ENCODE data around the gene WDFY4. TPM values are rescaled to one million over a fixed set of nuclear protein-coding genes. Genes with fewer than 3 reads are reported as not detected.

WDFY4 gene
- total RNA-seq, 2 donors from 2014 or later, result not detected

DNA sequence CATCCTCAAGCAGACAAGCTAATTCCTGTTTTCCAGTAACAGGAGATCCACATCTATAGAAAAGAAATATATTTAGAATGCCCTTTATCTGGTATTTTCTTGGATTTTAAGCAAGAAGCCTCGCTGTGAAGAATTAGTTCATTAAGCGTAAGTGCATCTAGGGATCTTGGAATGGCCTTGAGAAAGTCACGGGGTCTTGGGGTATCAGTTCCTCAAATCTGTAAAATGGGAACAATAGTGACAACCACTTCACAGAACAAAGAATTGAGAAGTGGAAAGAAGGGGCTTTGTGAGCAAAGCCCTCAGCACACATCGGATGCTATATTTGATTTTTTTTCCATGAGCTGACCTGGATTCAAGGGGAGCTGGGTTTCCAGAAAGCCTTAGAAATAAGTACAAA, 32.3 kb upstream of the WDFY4 start:
- no peak for DNase-seq
- H3K27ac Mint-ChIP-seq, result no peak overlapping the region
- H3K27ac ChIP-seq (ENCODE audit: low read depth, low read length), result no peak overlapping the region
- no peaks in the 10 kb centered on the region for H3K4me1 ChIP-seq (ENCODE audit: control insufficient read depth, insufficient read depth, low read length)
- H3K36me3 Mint-ChIP-seq (ENCODE audit: low read depth), result no peaks in the 10 kb centered on the region
- H3K9ac ChIP-seq (ENCODE audit: extremely low read depth, low read length, poor library complexity, severe bottlenecking), result no peak overlapping the region
- H3K9me3 ChIP-seq (ENCODE audit: control insufficient read depth, low read length), result no peaks in the 10 kb centered on the region
- no peaks in the 10 kb centered on the region for H3K9me3 Mint-ChIP-seq
- H3K27me3 ChIP-seq (ENCODE audit: control insufficient read depth, insufficient read depth, low read length, poor library complexity, severe bottlenecking), result peaks cover 30% of the 10 kb centered on the region
- TF ChIP-seq, protein P1, sequence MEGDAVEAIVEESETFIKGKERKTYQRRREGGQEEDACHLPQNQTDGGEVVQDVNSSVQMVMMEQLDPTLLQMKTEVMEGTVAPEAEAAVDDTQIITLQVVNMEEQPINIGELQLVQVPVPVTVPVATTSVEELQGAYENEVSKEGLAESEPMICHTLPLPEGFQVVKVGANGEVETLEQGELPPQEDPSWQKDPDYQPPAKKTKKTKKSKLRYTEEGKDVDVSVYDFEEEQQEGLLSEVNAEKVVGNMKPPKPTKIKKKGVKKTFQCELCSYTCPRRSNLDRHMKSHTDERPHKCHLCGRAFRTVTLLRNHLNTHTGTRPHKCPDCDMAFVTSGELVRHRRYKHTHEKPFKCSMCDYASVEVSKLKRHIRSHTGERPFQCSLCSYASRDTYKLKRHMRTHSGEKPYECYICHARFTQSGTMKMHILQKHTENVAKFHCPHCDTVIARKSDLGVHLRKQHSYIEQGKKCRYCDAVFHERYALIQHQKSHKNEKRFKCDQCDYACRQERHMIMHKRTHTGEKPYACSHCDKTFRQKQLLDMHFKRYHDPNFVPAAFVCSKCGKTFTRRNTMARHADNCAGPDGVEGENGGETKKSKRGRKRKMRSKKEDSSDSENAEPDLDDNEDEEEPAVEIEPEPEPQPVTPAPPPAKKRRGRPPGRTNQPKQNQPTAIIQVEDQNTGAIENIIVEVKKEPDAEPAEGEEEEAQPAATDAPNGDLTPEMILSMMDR (conservative IDR thresholded peaks at IDR 0.05), result no peak
- no peak overlapping the region for H3K4me3 ChIP-seq (ENCODE audit: low read length)
- H3K4me1 Mint-ChIP-seq, result peaks cover 5% of the 10 kb centered on the region
- peaks cover 69% of the 10 kb centered on the region for H3K27me3 Mint-ChIP-seq (ENCODE audit: insufficient read depth)
- 90 to 95% methylated on average over 4 of the region's 4 CpGs for WGBS, 2 experiments (ENCODE audit: insufficient coverage in 1 of 2, insufficient read length in 1 of 2)
- no peaks in the 10 kb centered on the region for H3K36me3 ChIP-seq (ENCODE audit: control insufficient read depth, insufficient read depth, low read length)
- no peak overlapping the region for H3K4me3 Mint-ChIP-seq

DNA sequence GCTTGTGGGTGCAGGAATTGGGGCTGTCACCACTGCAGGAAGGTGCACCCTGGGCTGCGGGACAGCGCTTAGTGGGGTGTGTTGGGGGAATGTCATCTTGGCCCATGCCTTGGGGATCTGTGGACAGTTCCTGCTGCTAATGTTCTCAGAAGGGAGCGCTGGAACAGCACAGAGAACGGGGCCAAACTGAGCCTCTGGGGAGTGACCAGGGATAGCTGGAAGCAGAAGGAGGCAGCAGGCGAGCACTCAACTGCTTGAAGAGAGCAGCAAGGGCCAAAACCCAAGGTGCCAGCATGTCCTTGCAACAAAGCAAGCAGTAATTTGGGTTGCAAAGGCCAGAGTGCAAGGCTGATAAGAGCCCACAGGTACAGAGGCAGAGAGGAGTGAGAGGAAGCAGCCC, 31.3 kb upstream of the WDFY4 start:
- Mint-ChIP-seq H3K4me1 (peaks cover 5% of the 10 kb centered on the region), H3K9me3 (no peaks in the 10 kb centered on the region), H3K27me3 (ENCODE audit: insufficient read depth) (peaks cover 78% of the 10 kb centered on the region), H3K36me3 (ENCODE audit: low read depth) (no peaks in the 10 kb centered on the region), H3K27ac (no peak overlapping the region), H3K4me3 (no peak overlapping the region)
- WGBS, 2 experiments (ENCODE audit: insufficient coverage in 1 of 2, insufficient read length in 1 of 2), result 83 to 84% methylated on average over 1 to 5 of the region's 5 CpGs
- Histone ChIP-seq H3K9me3 (ENCODE audit: control insufficient read depth, low read length) (no peaks in the 10 kb centered on the region), H3K4me3 (ENCODE audit: low read length) (no peak overlapping the region), H3K27me3 (ENCODE audit: control insufficient read depth, insufficient read depth, low read length, poor library complexity, severe bottlenecking) (peaks cover 35% of the 10 kb centered on the region), H3K9ac (ENCODE audit: extremely low read depth, low read length, poor library complexity, severe bottlenecking) (no peak overlapping the region), H3K4me1 (ENCODE audit: control insufficient read depth, insufficient read depth, low read length) (no peaks in the 10 kb centered on the region), H3K36me3 (ENCODE audit: control insufficient read depth, insufficient read depth, low read length) (no peaks in the 10 kb centered on the region), H3K27ac (ENCODE audit: low read depth, low read length) (no peak overlapping the region)
- TF ChIP-seq, protein P1 (conservative IDR thresholded peaks at IDR 0.05), result no peak
- DNase-seq, result no peak

DNA sequence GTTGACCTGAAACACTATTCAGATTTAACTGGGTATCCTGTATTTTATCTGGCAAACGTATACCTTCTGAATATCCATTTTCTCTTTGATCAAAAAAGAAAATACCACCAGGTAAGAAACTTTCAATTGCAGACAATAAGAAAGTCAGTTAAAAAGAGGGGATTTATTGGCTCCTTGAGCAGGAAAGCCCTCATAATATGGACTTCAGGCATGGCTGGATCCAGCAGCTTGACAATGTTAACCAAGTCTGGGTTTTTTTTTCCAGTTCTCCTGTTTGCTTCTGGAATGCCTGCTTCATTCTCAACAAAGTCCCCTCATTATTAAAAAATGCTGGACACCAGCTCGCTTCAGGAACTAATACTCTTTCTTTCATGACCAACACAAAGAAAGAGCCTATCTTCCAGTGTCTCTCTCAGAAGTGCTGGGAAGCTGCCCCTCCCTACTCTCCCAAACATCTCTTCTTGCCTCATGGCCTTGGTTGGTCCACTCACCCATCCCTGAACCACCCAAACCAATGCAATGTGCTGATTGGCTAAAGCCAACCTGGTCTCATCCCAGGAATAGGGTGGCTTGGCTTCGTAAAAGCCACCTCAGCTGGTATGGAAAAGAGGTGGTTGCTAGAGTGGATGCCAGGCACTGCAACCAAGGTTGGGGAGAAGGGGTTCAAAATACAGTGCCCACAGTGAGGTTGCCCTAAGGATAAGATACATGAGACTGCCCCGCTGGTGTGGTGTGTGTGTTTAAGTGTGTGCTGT, 30.6 kb upstream of the WDFY4 start:
- H3K4me3 Mint-ChIP-seq, result no peak overlapping the region
- Histone ChIP-seq H3K36me3 (ENCODE audit: control insufficient read depth, insufficient read depth, low read length) (no peaks in the 10 kb centered on the region), H3K4me3 (ENCODE audit: low read length) (no peak overlapping the region), H3K9me3 (ENCODE audit: control insufficient read depth, low read length) (no peaks in the 10 kb centered on the region), H3K9ac (ENCODE audit: extremely low read depth, low read length, poor library complexity, severe bottlenecking) (no peak overlapping the region), H3K27me3 (ENCODE audit: control insufficient read depth, insufficient read depth, low read length, poor library complexity, severe bottlenecking) (peaks cover 38% of the 10 kb centered on the region), H3K4me1 (ENCODE audit: control insufficient read depth, insufficient read depth, low read length) (no peaks in the 10 kb centered on the region), H3K27ac (ENCODE audit: low read depth, low read length) (no peak overlapping the region)
- no peaks in the 10 kb centered on the region for H3K36me3 Mint-ChIP-seq (ENCODE audit: low read depth)
- H3K27ac Mint-ChIP-seq, result no peak overlapping the region
- TF ChIP-seq, protein P1 (conservative IDR thresholded peaks at IDR 0.05), result no peak
- peaks cover 76% of the 10 kb centered on the region for H3K27me3 Mint-ChIP-seq (ENCODE audit: insufficient read depth)
- WGBS, 2 experiments (ENCODE audit: insufficient coverage in 1 of 2, insufficient read length in 1 of 2), result 88 to 100% methylated on average over 1 to 4 of the region's 4 CpGs
- DNase-seq, result no peak
- peaks cover 6% of the 10 kb centered on the region for H3K4me1 Mint-ChIP-seq
- no peaks in the 10 kb centered on the region for H3K9me3 Mint-ChIP-seq

Measured in endodermal cell (in vitro differentiated cells).